ENCODE data around the gene GMPPA. TPM values are rescaled to one million over a fixed set of nuclear protein-coding genes. Genes with fewer than 3 reads are reported as not detected.

Gene GMPPA
- total RNA-seq, 1 experiment from 2014 or later, result 10.5 TPM

- no peak overlapping the region for H3K9ac ChIP-seq (ENCODE audit: low read length)
- H3K36me3 ChIP-seq (ENCODE audit: insufficient read depth, low read length), result no peaks in the 10 kb centered on the region
- no peak overlapping the region for H3K4me2 ChIP-seq (ENCODE audit: low read depth, low read length, poor library complexity, severe bottlenecking)
- DNase-seq, result no peak
- no peaks in the 10 kb centered on the region for H3K9me3 ChIP-seq (ENCODE audit: low read length)
- no peak overlapping the region for H3K4me3 ChIP-seq (ENCODE audit: low read length)
- H4K20me1 ChIP-seq (ENCODE audit: insufficient read depth, low read depth, low read length), result 0 out of 2 replicates have a peak, but pooled peaks cover under 1% of the 10 kb centered on the region
- no peak overlapping the region for H3K27ac ChIP-seq (ENCODE audit: low read length)
- H3K27me3 ChIP-seq (ENCODE audit: low read length), result no peaks in the 10 kb centered on the region
- H3K9me2 ChIP-seq (replicated peaks; ENCODE audit: insufficient read depth, low read length), result no peaks in the 10 kb centered on the region
- no peak overlapping the region for H2AFZ ChIP-seq (ENCODE audit: low read length)
- H3K79me2 ChIP-seq (ENCODE audit: low read length), result no peaks in the 10 kb centered on the region
- H3K4me1 ChIP-seq (ENCODE audit: low read length), result peaks cover 28% of the 10 kb centered on the region
Observed at GRCh38 chr2:219514836-219515235, 16.1 kb downstream of the GMPPA start.

- Histone ChIP-seq H3K4me3 (ENCODE audit: low read length) (no peak overlapping the region), H3K4me2 (ENCODE audit: low read depth, low read length, poor library complexity, severe bottlenecking) (no peak overlapping the region), H3K4me1 (ENCODE audit: low read length) (peaks cover 24% of the 10 kb centered on the region), H3K9ac (ENCODE audit: low read length) (no peak overlapping the region), H2AFZ (ENCODE audit: low read length) (no peak overlapping the region), H3K27me3 (ENCODE audit: low read length) (no peaks in the 10 kb centered on the region), H3K9me2 (replicated peaks; ENCODE audit: insufficient read depth, low read length) (no peaks in the 10 kb centered on the region), H3K9me3 (ENCODE audit: low read length) (no peaks in the 10 kb centered on the region), H3K79me2 (ENCODE audit: low read length) (no peaks in the 10 kb centered on the region), H3K27ac (ENCODE audit: low read length) (no peak overlapping the region), H4K20me1 (ENCODE audit: insufficient read depth, low read depth, low read length) (no peaks in the 10 kb centered on the region), H3K36me3 (ENCODE audit: insufficient read depth, low read length) (no peaks in the 10 kb centered on the region)
- no peak for DNase-seq
Observed at GRCh38 chr2:219515874-219516629, 17.4 kb downstream of the GMPPA start.

GRCh38 chr2:219516888-219517287 is 18.2 kb downstream of the GMPPA start:
- H3K9ac ChIP-seq (ENCODE audit: low read length), result no peak overlapping the region
- no peaks in the 10 kb centered on the region for H3K27me3 ChIP-seq (ENCODE audit: low read length)
- DNase-seq, result no peak

DNA sequence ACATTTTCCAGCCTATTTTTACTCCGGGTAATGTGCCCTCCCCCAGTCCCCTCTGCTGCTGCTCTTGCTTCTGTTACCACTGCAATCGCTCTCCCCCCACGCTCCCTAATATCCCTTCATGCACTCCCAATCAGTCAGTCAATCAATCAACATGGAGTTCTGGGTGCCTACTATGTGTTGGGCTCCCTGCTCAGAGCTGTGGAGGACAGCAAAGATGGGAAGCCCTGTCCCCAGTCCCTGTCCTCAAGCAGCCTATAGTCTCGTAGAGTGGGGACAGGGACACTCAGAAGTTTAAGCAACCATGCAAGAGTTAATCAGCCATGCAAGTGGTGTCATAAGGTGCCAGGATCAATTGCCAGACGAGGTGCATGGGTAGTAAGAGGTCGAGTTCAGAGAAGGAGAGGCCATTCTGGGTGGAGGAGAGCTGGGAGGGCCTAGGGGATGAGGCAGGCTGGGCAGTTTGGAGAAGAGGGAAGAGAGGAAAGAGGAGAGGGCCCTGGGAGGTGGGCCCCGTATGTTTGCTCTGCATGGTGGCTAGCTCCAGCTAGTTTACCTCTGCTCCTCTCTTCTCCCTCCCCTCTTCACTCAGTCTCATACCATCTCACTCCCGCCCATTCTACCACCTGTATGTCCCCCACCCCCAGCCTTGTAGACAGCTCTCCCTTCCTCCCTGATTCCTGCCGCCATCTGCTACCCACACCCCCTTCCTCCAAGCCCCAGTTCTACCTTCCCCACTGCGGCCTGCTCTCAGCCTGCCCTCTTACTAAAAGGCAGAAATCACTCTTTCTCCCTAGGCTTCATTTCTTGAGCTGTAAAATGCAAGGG is 19.5 kb downstream of the GMPPA start:
- Histone ChIP-seq H4K20me1 (ENCODE audit: insufficient read depth, low read depth, low read length) (no peaks in the 10 kb centered on the region), H3K4me2 (ENCODE audit: low read depth, low read length, poor library complexity, severe bottlenecking) (no peak overlapping the region), H3K36me3 (ENCODE audit: insufficient read depth, low read length) (no peaks in the 10 kb centered on the region), H3K9ac (ENCODE audit: low read length) (no peak overlapping the region), H3K27ac (ENCODE audit: low read length) (no peak overlapping the region), H3K4me3 (ENCODE audit: low read length) (no peak overlapping the region), H3K9me3 (ENCODE audit: low read length) (no peaks in the 10 kb centered on the region), H3K79me2 (ENCODE audit: low read length) (no peaks in the 10 kb centered on the region), H3K27me3 (ENCODE audit: low read length) (no peaks in the 10 kb centered on the region), H2AFZ (ENCODE audit: low read length) (no peak overlapping the region), H3K4me1 (ENCODE audit: low read length) (peaks cover 3% of the 10 kb centered on the region), H3K9me2 (replicated peaks; ENCODE audit: insufficient read depth, low read length) (no peaks in the 10 kb centered on the region)
- DNase-seq, result no peak

More at GRCh38 chr2:219516888-219517287, 18.2 kb downstream of the GMPPA start:
- Histone ChIP-seq H3K79me2 (ENCODE audit: low read length) (no peaks in the 10 kb centered on the region), H3K36me3 (ENCODE audit: insufficient read depth, low read length) (no peaks in the 10 kb centered on the region), H3K27ac (ENCODE audit: low read length) (no peak overlapping the region), H2AFZ (ENCODE audit: low read length) (no peak overlapping the region), H3K9me3 (ENCODE audit: low read length) (no peaks in the 10 kb centered on the region), H3K9me2 (replicated peaks; ENCODE audit: insufficient read depth, low read length) (no peaks in the 10 kb centered on the region), H3K4me1 (ENCODE audit: low read length) (peaks cover 16% of the 10 kb centered on the region), H4K20me1 (ENCODE audit: insufficient read depth, low read depth, low read length) (no peaks in the 10 kb centered on the region), H3K4me3 (ENCODE audit: low read length) (no peak overlapping the region), H3K4me2 (ENCODE audit: low read depth, low read length, poor library complexity, severe bottlenecking) (no peak overlapping the region)

DNA sequence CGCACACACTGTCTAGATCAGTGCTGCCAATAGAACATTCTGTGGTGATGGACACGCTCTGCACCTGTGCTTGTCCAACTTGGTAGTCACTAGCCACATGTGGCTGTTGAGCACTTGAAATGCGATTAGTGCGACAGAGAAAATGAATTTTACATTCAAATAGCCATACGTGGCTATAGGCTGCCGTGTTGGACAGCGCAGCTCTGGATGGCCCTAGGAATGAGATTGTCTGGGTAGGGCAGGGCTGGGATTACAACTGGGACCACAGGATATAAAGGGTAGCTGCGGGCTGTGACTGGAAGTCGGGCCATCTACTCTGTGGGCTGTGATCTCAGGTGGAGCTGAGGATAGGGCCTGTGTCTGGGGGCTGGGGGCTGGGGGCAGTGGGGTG is 20.8 kb downstream of the GMPPA start:
- no peaks in the 10 kb centered on the region for H3K27me3 ChIP-seq (ENCODE audit: low read length)
- H3K9me3 ChIP-seq (ENCODE audit: low read length), result no peaks in the 10 kb centered on the region
- no peak overlapping the region for H2AFZ ChIP-seq (ENCODE audit: low read length)
- no peaks in the 10 kb centered on the region; the same call in 1 of the 2 replicates for H3K4me1 ChIP-seq (ENCODE audit: low read length)
- H3K4me2 ChIP-seq (ENCODE audit: low read depth, low read length, poor library complexity, severe bottlenecking), result no peak overlapping the region
- no peak overlapping the region for H3K4me3 ChIP-seq (ENCODE audit: low read length)
- H3K79me2 ChIP-seq (ENCODE audit: low read length), result no peaks in the 10 kb centered on the region
- no peaks in the 10 kb centered on the region for H4K20me1 ChIP-seq (ENCODE audit: insufficient read depth, low read depth, low read length)
- H3K36me3 ChIP-seq (ENCODE audit: insufficient read depth, low read length), result no peaks in the 10 kb centered on the region
- H3K27ac ChIP-seq (ENCODE audit: low read length), result no peak overlapping the region
- no peak for DNase-seq
- no peaks in the 10 kb centered on the region for H3K9me2 ChIP-seq (replicated peaks; ENCODE audit: insufficient read depth, low read length)
- no peak overlapping the region for H3K9ac ChIP-seq (ENCODE audit: low read length)

- no peak for DNase-seq
- Histone ChIP-seq H3K4me3 (ENCODE audit: low read length) (no peak overlapping the region), H4K20me1 (ENCODE audit: insufficient read depth, low read depth, low read length) (no peaks in the 10 kb centered on the region), H3K36me3 (ENCODE audit: insufficient read depth, low read length) (no peaks in the 10 kb centered on the region), H3K9me2 (replicated peaks; ENCODE audit: insufficient read depth, low read length) (no peaks in the 10 kb centered on the region), H3K4me1 (ENCODE audit: low read length) (no peaks in the 10 kb centered on the region; the same call in 1 of the 2 replicates), H3K4me2 (ENCODE audit: low read depth, low read length, poor library complexity, severe bottlenecking) (no peak overlapping the region), H3K27me3 (ENCODE audit: low read length) (no peaks in the 10 kb centered on the region), H2AFZ (ENCODE audit: low read length) (no peak overlapping the region), H3K79me2 (ENCODE audit: low read length) (no peaks in the 10 kb centered on the region), H3K9ac (ENCODE audit: low read length) (no peak overlapping the region), H3K27ac (ENCODE audit: low read length) (no peak overlapping the region), H3K9me3 (ENCODE audit: low read length) (no peaks in the 10 kb centered on the region)
Observed at GRCh38 chr2:219520079-219520478, 21.4 kb downstream of the GMPPA start.

GRCh38 chr2:219521066-219521880 is 22.6 kb downstream of the GMPPA start:
- H3K79me2 ChIP-seq (ENCODE audit: low read length), result no peaks in the 10 kb centered on the region
- H3K27me3 ChIP-seq (ENCODE audit: low read length), result no peaks in the 10 kb centered on the region

More at GRCh38 chr2:219521066-219521880, 22.6 kb downstream of the GMPPA start:
- H3K9me3 ChIP-seq (ENCODE audit: low read length), result no peaks in the 10 kb centered on the region
- H3K4me2 ChIP-seq (ENCODE audit: low read depth, low read length, poor library complexity, severe bottlenecking), result no peak overlapping the region
- no peak overlapping the region for H3K27ac ChIP-seq (ENCODE audit: low read length)
- no peaks in the 10 kb centered on the region; the same call in 1 of the 2 replicates for H3K4me1 ChIP-seq (ENCODE audit: low read length)
- DNase-seq, result peak; percentile 54
- H3K9me2 ChIP-seq (replicated peaks; ENCODE audit: insufficient read depth, low read length), result no peaks in the 10 kb centered on the region
- H3K4me3 ChIP-seq (ENCODE audit: low read length), result no peak overlapping the region
- H2AFZ ChIP-seq (ENCODE audit: low read length), result no peak overlapping the region
- H4K20me1 ChIP-seq (ENCODE audit: insufficient read depth, low read depth, low read length), result no peaks in the 10 kb centered on the region
- H3K36me3 ChIP-seq (ENCODE audit: insufficient read depth, low read length), result no peaks in the 10 kb centered on the region
- H3K9ac ChIP-seq (ENCODE audit: low read length), result no peak overlapping the region

All from Karpas-422 (cell line).